Fibroblast of skin of left biceps (primary cell): Measurements from ENCODE around the gene PNPLA6.
"Not testable (repeated sequence)": the region's sequence is repeated elsewhere in the genome, so short reads cannot be mapped to it uniquely, and the experiment has no call there.

Experiments
- DNase-seq, 2 experiments: peaks; one replicate each; pipeline ENCODE4 v3.0.0-alpha.2; 2013; ENCODE audit warnings: low read depth in 2 of 2

The PNPLA6 gene

DNA sequence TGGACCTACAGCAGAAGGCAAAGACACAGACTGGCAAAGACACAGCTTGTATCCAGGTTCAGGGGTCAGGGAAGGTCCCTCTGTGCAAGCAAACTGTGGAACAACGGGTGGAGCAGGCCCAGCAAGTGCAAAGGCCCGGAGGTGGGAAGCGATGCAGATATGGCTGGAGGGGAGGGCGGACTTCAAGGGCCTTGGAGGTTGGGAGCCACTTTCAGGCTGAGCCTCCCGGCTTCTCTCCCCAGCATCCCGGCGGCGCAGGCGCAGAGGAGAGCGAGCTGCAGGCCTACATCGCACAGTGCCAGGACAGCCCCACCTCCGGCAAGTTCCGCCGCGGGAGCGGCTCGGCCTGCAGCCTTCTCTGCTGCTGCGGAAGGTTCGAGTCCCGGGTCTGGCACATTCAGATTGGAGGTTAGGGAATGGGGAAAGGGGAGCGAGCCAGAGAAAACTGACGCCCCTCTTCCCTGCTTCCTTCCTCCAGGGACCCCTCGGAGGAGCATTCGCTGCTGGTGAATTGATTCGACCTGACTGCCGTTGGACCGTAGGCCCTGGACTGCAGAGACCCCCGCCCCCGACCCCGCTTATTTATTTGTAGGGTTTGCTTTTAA is 2.1 kb upstream of the PNPLA6 start:
- DNase-seq = no peak

DNA sequence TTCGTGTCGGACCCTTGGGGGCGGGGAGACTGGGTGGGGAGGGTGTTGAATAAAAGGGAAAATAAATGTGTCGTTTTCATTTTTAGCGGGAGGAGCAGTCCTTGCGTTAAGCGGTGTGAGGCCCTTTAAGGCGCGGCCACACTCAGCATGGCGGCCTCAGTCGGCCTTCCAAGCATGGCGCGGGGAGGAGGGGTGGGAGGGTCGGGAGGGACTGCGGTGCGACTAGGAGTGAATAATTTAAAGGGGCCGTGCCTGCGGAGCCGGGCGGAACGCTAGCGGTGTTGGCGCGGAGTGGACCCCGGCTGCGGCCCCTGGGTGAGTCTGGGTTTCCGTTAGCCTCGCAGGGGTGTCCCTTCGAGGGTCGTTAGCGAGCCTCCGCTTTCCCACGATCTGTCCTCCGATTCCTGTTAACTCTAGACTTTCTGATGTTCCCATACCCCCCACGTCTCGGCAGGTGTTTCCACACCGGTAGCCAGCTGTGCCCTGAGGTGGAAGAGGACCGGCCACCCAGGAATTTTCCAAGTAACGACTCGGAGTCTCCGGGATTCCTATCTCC is 1.5 kb upstream of the PNPLA6 start:
- DNase-seq = peak; percentile 60 to 63

DNA sequence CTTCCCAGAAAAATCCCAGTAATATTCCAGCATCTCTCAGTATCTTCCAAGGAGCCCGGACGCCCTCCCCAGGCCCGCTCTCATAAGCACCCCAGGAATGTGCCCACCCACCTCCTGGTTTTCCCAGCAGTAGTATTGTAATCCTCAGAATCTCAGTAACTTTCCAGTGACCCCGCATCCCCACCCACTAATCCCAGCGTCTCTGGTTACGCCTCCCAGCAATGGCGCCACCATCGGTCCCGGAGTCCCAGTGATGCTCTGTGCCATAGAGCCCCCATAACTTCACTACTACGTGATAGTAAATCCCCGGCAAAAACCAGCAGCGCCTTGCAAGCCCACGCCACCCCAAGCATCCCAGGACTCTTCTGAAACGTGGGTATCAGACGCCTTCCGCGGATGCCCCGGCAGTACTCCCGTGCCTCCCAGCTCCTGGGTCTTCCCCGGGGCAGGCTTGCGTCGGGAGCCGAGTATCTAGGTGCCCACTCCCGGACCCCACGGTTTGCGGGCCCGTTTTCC is 928 bp upstream of the PNPLA6 start:
- peak; percentile 47 to 49 for DNase-seq

DNA sequence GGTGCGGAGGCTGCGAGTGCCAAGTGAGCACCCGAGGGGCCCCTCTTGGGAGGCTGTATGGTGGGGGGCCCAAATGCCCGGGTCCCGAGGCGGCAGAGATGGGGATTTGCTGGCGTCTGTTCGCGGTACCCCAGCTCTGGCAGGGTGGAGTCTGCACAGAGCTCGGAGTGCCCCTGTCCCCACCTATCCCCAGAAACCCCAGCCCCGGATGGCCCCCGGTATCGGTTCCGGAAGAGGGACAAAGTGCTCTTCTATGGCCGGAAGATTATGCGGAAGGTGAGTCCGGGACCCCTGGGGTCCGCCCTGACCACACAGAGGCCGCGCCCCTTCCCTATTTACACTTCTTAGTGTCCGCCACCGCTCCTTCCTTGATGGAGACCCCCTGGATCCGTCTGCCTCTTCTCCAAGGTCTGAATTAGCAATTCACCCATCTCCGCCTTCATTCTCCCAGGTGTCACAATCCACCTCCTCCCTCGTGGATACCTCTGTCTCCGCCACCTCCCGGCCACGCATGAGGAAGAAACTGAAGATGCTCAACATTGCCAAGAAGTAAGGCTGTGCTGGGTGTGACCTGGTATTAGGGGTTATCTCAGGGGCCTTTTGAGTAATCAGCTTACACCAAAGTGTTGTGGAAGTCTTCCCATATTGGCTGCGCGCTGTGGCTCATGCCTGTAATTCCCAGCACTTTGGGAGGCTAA is 630 bp downstream of the PNPLA6 start:
- DNase-seq = no peak

DNA sequence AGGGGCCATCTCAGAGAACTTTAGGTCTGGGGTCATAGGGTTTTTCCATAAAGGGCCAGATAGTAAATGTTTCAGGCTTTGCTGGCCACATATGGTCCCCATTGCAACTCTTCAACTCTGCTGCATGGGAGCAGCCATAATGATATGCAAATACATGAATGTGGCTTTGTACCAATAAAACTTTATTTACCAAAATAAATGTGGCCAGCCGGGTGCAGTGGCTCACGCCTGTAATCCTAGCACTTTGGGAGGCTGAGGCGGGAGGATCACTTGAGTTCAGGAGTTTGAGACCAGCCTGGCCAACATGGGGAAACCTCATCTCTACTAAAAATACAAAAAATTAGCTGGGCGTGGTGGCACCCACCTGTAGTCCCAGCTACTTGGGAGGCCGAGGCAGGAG is 3.5 kb downstream of the PNPLA6 start:
- DNase-seq = not testable (repeated sequence)

DNA sequence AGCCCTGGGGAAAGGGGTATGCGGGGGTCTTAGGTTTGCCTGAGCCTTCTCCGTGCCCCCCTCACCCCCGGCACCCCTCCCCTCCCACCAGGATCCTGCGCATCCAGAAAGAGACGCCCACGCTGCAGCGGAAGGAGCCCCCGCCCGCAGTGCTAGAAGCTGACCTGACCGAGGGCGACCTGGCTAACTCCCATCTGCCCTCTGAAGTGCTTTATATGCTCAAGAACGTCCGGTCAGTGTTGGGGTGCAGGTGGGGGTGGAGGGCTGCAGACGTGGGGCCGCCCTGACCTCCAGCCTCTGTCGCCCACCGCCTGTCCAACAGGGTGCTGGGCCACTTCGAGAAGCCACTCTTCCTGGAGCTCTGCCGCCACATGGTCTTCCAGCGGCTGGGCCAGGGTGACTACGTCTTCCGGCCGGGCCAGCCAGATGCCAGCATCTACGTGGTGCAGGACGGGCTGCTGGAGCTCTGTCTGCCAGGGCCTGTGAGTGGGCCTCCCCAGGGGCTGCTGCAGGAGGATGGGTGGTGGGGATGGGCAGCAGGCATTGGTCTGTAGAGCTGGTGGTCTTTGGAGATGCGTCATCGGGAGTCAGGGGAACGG is 4.4 kb downstream of the PNPLA6 start:
- DNase-seq = no peak

DNA sequence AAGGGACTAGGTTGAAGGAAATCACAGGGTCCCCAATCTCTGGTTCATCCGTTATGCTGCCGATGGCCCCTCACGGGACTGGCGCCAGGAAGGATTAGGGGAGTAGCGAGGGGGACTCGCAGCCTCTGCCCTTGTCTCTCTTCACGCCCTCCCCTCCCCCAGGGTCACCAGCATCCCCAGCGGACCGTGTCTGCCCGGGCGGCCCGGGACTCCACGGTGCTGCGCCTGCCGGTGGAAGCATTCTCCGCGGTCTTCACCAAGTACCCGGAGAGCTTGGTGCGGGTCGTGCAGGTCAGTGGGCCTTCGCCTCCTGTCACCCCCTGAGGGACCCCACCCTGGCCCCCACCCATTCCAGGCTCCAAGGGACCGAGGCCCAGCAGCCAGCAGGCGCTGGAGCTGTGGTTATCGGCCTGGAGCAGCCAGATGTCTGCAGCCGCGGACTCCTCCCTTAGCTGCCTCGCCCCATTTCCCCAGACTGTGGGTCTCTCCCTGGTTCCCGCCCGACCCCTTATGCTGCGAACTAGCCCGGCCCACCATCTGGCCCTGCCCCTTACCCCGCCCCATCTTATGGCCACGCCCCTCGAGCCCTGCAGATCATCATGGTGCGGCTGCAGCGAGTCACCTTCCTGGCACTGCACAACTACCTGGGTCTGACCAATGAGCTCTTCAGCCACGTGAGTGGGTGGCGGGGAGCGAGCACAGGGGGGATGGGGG is 5.4 kb downstream of the PNPLA6 start:
- no peak for DNase-seq

DNA sequence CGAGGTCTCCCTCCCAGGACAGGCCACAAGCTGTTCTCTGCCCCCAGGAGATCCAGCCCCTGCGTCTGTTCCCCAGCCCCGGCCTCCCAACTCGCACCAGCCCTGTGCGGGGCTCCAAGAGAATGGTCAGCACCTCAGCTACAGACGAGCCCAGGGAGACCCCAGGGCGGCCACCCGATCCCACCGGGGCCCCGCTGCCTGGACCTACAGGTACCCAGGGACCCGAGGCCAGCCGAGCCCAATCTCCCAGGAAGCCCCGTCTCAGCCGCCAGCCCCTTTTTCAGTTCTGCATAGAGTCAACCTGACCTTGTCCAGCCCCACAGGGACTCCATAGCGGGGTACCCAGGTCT is 5.9 kb downstream of the PNPLA6 start:
- no peak for DNase-seq

DNA sequence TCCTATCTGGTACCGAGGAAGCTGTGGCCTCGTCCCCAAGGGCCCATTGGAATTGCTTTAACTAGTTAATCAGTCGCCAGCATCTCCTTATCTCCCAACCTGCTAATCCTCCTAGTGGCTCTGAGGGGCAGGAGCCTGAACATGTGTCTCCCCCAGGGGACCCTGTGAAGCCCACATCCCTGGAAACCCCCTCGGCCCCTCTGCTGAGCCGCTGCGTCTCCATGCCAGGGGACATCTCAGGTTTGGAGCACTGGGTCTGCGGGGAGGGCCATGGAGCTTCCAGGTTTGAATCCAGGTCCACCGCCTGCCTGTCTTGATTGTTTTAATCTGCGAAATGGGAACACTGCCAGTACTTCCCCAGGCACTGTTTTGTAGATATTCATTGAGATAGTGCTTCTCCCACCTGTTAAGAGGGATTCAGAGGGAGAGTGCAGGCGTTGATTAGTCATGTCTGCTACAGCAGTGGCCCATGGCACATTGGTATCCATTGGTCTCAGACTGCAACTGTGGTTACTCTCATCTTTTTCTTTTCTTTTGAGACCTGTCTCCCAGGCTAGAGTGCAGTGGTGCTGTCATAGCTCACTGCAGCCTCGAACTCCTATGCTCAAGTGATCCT is 6.4 kb downstream of the PNPLA6 start:
- no peak for DNase-seq

DNA sequence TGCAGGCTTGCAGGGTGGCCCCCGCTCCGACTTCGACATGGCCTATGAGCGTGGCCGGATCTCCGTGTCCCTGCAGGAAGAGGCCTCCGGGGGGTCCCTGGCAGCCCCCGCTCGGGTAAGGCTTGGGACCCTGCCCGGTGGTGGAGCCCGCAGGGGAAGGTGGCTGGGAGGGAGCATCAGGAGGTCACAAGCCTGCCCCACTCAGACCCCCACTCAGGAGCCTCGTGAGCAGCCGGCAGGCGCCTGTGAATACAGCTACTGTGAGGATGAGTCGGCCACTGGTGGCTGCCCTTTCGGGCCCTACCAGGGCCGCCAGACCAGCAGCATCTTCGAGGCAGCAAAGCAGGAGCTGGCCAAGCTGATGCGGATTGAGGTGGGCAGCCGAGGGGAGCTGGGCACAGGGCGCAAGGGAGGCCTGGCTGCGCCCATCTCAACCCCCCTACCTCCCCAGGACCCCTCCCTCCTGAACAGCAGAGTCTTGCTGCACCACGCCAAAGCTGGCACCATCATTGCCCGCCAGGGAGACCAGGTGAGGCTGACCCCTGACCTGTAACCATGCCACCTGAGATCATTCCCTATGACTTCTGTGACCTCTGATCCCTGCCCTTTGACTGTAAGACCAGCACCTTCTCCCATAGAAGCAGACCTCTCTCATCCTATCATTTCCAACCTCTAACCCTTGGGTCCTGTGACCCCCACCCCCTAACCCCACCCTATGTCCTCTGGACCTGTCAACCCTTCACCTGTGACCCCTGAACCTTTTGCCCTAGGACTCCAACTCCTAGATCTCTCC is 7.2 kb downstream of the PNPLA6 start:
- no peak for DNase-seq

DNA sequence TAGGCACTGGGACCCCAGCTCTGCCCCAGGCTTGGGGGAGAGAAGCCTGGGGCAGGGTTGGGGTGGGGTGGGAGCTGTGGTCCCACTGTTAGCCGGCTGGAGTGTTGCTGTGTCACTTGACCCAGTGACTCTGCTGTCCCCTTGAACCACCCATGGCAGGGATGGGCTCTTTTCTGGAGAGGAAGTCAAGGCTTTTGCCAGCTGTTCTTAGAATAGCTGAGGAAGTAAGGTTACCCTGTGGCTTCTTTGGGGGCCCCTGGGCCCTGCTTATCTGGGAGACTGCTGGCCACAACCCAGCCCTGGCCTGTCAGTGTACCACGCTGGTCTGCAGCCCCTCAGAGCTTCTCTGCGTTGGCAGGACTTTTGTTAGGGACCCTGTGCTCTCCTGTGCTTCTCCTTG is 9.1 kb downstream of the PNPLA6 start:
- DNase-seq = no peak

DNA sequence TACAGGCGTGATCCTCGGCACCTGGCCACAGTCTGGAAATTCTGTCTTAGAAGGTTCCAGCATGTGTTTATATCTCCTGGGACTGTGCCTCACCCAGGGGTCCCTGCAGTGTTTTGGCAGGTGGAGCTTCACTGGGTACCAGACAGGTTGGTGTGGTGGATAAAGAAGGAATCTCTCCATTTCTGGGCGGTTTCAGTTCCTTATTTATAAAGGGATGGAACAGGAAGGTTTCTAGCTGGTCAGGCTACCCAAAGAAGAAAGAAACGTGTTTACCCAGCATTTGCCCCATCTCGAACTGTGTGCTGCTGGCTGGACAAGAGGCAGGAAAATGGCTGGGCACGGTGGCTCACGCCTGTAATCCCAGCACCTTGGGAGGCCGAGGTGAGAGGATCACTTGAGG is 9.8 kb downstream of the PNPLA6 start:
- no peak for DNase-seq

DNA sequence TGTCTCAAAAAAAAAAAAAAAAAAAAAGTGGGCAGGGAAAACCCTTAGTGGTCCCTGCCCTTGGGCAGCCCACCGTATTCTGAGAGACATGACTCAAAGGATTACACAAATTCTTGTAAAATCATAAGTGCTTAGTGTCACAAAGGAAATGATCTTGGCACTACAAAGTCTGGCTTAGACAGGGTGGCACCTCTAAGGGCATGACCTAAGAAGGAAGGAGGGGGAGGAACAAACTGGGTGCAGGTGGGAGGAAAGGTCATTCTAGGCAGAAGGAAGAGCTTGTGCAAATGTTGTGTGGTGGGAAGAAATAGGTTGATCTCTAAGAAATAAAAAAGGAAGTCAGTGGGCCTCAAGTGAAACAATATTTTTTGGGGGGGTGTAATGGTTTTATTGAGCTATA is 10.4 kb downstream of the PNPLA6 start:
- no peak for DNase-seq

DNA sequence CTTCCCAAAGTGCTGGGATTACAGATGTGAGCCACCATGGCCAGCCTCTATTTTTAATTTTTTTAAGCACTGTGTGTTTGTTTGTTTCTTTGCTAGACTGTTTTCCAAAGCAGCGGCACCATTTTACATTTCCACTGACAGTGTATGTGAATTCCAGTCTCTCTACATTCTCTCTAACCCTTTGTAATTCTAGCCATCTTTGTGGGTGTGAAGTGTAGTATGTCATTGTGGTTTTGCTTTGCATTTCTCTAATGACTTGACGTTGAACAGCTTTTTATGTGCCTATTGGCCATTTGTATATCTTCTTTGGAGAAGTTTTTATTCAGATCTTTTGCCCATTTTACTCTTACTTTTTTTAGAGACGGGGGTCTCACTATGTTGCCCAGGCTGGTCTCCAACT is 11.6 kb downstream of the PNPLA6 start:
- DNase-seq = no peak

DNA sequence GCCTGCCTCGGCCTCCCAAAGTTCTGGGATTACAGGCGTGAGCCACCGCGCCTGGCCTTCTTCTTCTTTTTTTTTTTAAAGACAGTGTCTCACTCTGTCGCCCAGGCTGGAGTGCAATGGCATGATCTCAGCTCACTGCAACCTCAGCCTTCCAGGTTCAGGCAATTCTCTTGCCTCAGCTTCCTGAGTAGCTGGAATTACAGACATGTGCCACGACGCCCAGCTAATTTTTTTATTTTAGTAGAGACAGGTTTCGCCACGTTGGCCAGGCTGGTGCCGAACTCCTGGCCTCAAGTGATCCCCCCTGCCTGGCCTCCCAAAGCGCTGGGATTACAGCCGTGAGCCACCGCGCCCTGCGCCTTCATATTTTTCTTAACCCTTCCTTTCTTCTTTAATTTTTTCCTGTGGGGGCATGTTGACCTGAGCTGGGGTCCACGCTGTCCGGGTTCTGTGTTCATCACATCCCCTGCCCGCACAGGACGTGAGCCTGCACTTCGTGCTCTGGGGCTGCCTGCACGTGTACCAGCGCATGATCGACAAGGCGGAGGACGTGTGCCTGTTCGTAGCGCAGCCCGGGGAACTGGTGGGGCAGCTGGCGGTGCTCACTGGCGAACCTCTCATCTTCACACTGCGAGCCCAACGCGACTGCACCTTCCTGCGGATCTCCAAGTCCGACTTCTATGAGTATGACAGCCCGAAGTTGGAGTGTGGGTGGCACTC is 14.1 kb downstream of the PNPLA6 start:
- DNase-seq = no peak

DNA sequence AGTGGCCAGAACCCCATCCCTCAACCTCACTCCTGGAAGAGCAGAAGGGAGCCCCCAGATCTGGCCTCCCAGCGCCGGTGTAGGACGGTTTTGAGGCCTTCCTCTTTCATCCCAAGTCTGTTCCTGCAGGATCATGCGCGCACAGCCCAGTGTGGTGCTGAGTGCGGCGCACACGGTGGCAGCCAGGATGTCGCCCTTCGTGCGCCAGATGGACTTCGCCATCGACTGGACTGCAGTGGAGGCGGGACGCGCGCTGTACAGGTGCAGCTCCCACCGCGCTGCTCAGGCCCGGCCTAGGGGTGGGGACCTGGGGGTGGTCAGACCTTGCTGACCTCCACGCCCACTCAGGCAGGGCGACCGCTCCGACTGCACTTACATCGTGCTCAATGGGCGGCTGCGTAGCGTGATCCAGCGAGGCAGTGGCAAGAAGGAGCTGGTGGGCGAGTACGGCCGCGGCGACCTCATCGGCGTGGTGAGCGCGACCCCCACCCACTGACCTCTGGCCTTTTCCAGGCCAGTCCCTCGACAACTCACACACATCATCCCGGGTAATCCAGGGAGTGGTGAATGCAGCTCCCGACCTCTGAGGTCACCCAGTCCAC is 14.8 kb downstream of the PNPLA6 start:
- DNase-seq = no peak

DNA sequence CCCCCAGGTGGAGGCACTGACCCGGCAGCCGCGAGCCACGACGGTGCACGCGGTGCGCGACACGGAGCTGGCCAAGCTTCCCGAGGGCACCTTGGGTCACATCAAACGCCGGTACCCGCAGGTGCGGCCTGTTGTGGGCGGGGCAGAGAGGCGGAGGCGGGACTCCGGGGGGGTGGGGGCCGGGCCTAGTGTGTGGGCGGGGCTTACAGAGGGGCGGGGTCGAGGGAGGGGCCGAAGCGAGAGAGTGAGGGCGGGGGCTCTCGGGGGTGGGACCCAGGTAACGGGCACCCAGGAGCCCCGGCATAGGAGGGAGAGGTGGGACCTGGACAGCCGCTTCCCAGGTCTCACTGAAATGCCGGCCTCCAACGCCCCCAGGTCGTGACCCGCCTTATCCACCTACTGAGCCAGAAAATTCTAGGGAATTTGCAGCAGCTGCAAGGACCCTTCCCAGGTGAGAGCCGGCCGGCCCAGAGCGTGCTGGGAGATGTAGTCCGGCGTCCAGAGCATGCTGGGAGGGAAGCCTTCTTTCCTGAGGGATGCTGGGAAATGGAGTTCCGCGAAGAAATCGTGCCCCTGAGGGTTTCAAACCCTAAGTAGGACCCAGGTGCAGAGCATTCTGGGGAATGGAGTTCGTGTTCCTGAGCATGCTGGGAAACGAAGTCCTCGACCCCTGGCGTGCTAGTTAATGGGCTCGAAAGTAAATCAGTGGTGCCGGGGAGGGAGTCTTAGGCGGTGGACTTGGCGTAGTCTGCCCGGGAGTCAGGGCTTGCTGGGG is 15.7 kb downstream of the PNPLA6 start:
- no peak for DNase-seq

DNA sequence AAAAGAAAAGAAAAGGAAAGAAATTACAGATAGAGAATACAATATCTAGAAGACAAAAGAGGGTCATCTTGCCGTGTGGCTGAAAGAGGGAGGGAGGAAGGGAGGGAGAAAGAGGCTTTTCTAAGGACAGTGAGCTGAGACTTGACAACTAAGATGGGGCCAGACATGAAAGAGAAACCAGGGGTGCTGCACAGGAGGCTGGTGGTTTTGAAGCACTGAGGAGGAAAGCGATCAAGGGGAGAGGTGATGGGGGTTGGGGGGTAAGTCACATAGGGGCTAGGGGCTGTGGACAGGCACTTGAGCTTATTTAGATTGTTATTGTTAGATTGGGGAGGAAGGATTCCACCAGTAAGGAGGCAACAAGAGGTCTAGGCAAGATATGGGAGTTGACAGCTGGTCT is 17.3 kb downstream of the PNPLA6 start:
- DNase-seq = no peak

DNA sequence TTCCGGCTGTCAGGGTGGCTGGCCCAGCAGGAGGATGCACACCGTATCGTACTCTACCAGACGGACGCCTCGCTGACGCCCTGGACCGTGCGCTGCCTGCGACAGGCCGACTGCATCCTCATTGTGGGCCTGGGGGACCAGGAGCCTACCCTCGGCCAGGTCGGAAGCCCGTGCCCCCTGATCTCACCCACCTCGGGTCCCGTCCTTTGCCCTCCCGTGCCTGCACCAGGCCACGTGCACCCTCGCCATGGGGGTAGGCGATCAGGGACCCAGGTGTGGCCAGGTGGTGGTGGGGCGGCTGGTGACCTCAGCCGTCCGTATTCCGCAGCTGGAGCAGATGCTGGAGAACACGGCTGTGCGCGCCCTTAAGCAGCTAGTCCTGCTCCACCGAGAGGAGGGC is 19.0 kb downstream of the PNPLA6 start:
- DNase-seq = no peak
